Right lobe of liver (tissue), 6 donors: ENCODE measurements around the gene NOBOX. TPM values are rescaled to one million over a fixed set of nuclear protein-coding genes. Genes with fewer than 3 reads are reported as not detected.
"Not testable (repeated sequence)": the region's sequence is repeated elsewhere in the genome, so short reads cannot be mapped to it uniquely, and the experiment has no call there.

Experiments used
- ATAC-seq, 4 donors: fragments of 200-7000 bp; cut with Tn5 transposase; one replicate each; pipeline ENCODE4 v1.9.1; 2020; ENCODE audit warnings: mild to moderate bottlenecking in 4 of 4, moderate library complexity in 4 of 4
- DNase-seq, 3 donors: peaks; one replicate each; pipeline ENCODE4 v3.0.0-alpha.2; 2020
- H3K27ac ChIP-seq, 3 donors: fragments of 200-600 bp; one replicate each; pipeline ENCODE4 v1.8.0; 2022
- H3K27me3 ChIP-seq, 2 donors: fragments of 200-600 bp; one replicate each; pipeline ENCODE4 v1.8.0; 2022
- H3K36me3 ChIP-seq, 4 donors: fragments of 200-600 bp; sonication (generic) in 1 of 4; one replicate each; pipeline versions ENCODE4 v1.5.1 to v1.8.0; 2017 to 2022; ENCODE audit warnings: control low read depth in 1 of 4
- H3K4me1 ChIP-seq, 4 donors: fragments of 200-600 bp; sonication (generic) in 1 of 4; one replicate each; pipeline versions ENCODE4 v1.5.1 to v1.8.0; 2017 to 2022; ENCODE audit warnings: control low read depth in 1 of 4
- H3K4me3 ChIP-seq, 3 donors: fragments of 200-600 bp; one replicate each; pipeline ENCODE4 v1.8.0; 2022
- H3K9me3 ChIP-seq, 4 donors: fragments of 200-600 bp; sonication (generic) in 1 of 4; one replicate each; pipeline versions ENCODE4 v1.5.1 to v1.8.0; 2017 to 2022; ENCODE audit warnings: control low read depth in 1 of 4
- CTCF ChIP-seq, 4 donors: fragments of 200-600 bp in 3 of 4; fragments of 450-650 bp in 1 of 4; IDR thresholded peaks; one replicate each; pipeline versions ENCODE4 v1.5.1 to v1.8.0; 2016 to 2022; ENCODE audit warnings: antibody characterized with exemption in 4 of 4, mild to moderate bottlenecking in 2 of 4
- POLR2A ChIP-seq: fragments of 450-650 bp; IDR thresholded peaks from one replicate; pipeline ENCODE4 v1.6.1; 2017; ENCODE audit warnings: antibody characterized with exemption, mild to moderate bottlenecking
- WGBS: methylation state at CpG from one replicate; pipeline ENCODE4 v1.1.6; 2018; ENCODE audit warnings: low coverage, low lambda C conversion rate; ENCODE audit not compliant: insufficient coverage; ENCODE audit errors: missing lambda C conversion rate; 5-methylcytosine and 5-hydroxymethylcytosine counted together
- intact Hi-C, 2 donors: fragments of 100-400 bp; cut with DNase I; formaldehyde crosslinking; loops; one replicate each; pipeline versions ENCODE4 v1.11.2 to v1.14.1; 2022
- total RNA-seq, 6 experiments: library from RNA; depleted of rRNA in 2 of 6; stranded (reverse); fragments of >200 nt in 2 of 6; fragmentation: NEBNext Ultra II Directional in 3 of 6; extraction: Animal tissue kit (Norgen Biotek cat#: 25700) in 3 of 6; gene quantifications; one replicate each; pipeline versions ENCODE4 v1.1.0 to v1.2.4, GENCODE V29; 2016 to 2023
- donor health status: DM: no; HTN: yes; CAD: no.
- donor health status: DM: no; HTN: no; CAD: no.
- donor health status: DM: no; HTN: no; CAD: no.
- donor health status: DM: no; HTN: yes; CAD: no.
- donor health status: DM: no; HTN: yes; CAD: no.

The NOBOX gene
- total RNA-seq, 6 experiments from 2014 or later = not detected

- no peak overlapping the region for H3K4me3 ChIP-seq
- DNase-seq (peak in 1 of 3 donors; percentile 56), ATAC-seq (peak; percentile 61 to 83 (median 70))
- H3K36me3 ChIP-seq = no peaks in the 10 kb centered on the region
- WGBS = 72% methylated on average over 4 of the region's 4 CpGs
- no peaks in the 10 kb centered on the region for H3K9me3 ChIP-seq
- no peak overlapping the region for H3K27ac ChIP-seq
- no peaks in the 10 kb centered on the region for H3K4me1 ChIP-seq
- TF ChIP-seq CTCF (IDR thresholded peaks at IDR 0.05) (peak; percentile 66 to 68 (median 66)), POLR2A (no peak)
- H3K27me3 ChIP-seq = no peaks in the 10 kb centered on the region
- intact Hi-C loops = no loop called here
Measured at GRCh38 chr7:144437370-144438191, 34.1 kb upstream of the NOBOX start.

GRCh38 chr7:144436500-144436899, 33.0 kb upstream of the NOBOX start:
- 32% methylated on average over 9 of the region's 9 CpGs for WGBS
- ATAC-seq (no peak), DNase-seq (no peak)
- intact Hi-C loops = no loop called here
- TF ChIP-seq CTCF (IDR thresholded peaks at IDR 0.05) (no peak), POLR2A (no peak)
- Histone ChIP-seq H3K4me1 (no peaks in the 10 kb centered on the region), H3K9me3 (no peaks in the 10 kb centered on the region), H3K36me3 (no peaks in the 10 kb centered on the region), H3K4me3 (no peak overlapping the region), H3K27ac (no peak overlapping the region), H3K27me3 (no peaks in the 10 kb centered on the region)

GRCh38 chr7:144428431-144428830, 24.9 kb upstream of the NOBOX start:
- no peaks in the 10 kb centered on the region for H3K27me3 ChIP-seq
- H3K27ac ChIP-seq = no peak overlapping the region
- no peaks in the 10 kb centered on the region for H3K9me3 ChIP-seq
- intact Hi-C loops = no loop called here
- H3K36me3 ChIP-seq = no peaks in the 10 kb centered on the region
- H3K4me3 ChIP-seq = no peak overlapping the region
- no peaks in the 10 kb centered on the region for H3K4me1 ChIP-seq
- TF ChIP-seq CTCF (IDR thresholded peaks at IDR 0.05) = no peak
- 50% methylated on average over 1 of the region's 2 CpGs for WGBS
- no peak for ATAC-seq
- DNase-seq = no peak

DNA sequence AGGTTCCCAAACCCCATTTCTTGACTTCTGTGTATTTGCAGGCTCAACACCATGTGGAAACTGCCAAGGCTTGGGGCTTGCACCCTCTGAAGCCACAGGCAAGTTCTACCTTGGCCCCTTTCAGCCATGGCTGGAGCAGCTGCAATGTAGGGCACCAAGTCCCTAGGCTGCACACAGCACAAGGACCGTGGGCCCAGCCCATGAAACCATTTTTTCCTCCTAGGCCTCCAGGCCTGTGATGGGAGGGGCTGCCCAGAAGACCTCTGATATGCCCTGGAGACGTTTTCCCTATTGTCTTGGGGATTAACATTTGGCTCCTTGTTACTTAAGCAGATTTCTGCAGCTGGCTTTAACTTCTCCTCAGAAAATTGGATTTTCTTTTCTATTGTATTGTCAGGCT, 24.0 kb upstream of the NOBOX start:
- WGBS = 25% methylated on average over 1 of the region's 2 CpGs
- ATAC-seq, H3K27me3 ChIP-seq, DNase-seq, H3K36me3 ChIP-seq, H3K9me3 ChIP-seq, H3K4me3 ChIP-seq, H3K27ac ChIP-seq, H3K4me1 ChIP-seq, intact Hi-C loops: not testable (repeated sequence)

- 77% methylated on average over 4 of the region's 4 CpGs for WGBS
- DNase-seq, H3K4me1 ChIP-seq, H3K36me3 ChIP-seq, H3K27me3 ChIP-seq, ATAC-seq, H3K9me3 ChIP-seq, H3K4me3 ChIP-seq, H3K27ac ChIP-seq, intact Hi-C loops: not testable (repeated sequence)
Measured at GRCh38 chr7:144418931-144419330, 15.4 kb upstream of the NOBOX start.
